GM23338 (cell line): ENCODE measurements around the gene ARHGEF17. TPM values are rescaled to one million over a fixed set of nuclear protein-coding genes. Genes with fewer than 3 reads are reported as not detected.

Experiments
- ATAC-seq: fragments of 200-7000 bp; cut with Tn5 transposase; 3 replicates; pipeline ENCODE4 v1.9.1; 2020
- DNase-seq: peaks from one replicate; pipeline ENCODE4 v3.0.0-alpha.2; 2015; ENCODE audit warnings: low spot score
- H2AFZ ChIP-seq: fragments of 200-600 bp; sonication (generic); 2 replicates; pipeline ENCODE4 v1.8.0; 2016; ENCODE audit warnings: antibody characterized with exemption, mild to moderate bottlenecking, moderate library complexity
- H3F3A ChIP-seq: fragments of 200-600 bp; sonication (generic); replicated peaks from 2 replicates; pipeline ENCODE4 v1.8.0; 2017; ENCODE audit warnings: antibody characterized with exemption, mixed run types, low read depth
- H3K27ac ChIP-seq: fragments of 200-600 bp; sonication (generic); 2 replicates; pipeline ENCODE4 v1.6.1; 2016; ENCODE audit warnings: low read depth
- H3K27me3 ChIP-seq: fragments of 200-600 bp; sonication (generic); 2 replicates; pipeline ENCODE4 v1.8.0; 2016; ENCODE audit warnings: mild to moderate bottlenecking, mixed run types, moderate library complexity; ENCODE audit not compliant: insufficient read depth
- H3K36me3 ChIP-seq: fragments of 200-600 bp; sonication (generic); 2 replicates; pipeline ENCODE4 v1.8.0; 2016; ENCODE audit warnings: mild to moderate bottlenecking; ENCODE audit not compliant: insufficient read depth
- H3K4me1 ChIP-seq: fragments of 200-600 bp; sonication (generic); 2 replicates; pipeline ENCODE4 v1.8.0; 2016; ENCODE audit warnings: mild to moderate bottlenecking, moderate library complexity; ENCODE audit not compliant: insufficient read depth
- H3K4me2 ChIP-seq: fragments of 200-600 bp; sonication (generic); 2 replicates; pipeline ENCODE4 v1.7.1; 2017; ENCODE audit warnings: mixed run types
- H3K4me3 ChIP-seq: fragments of 200-600 bp; sonication (generic); 2 replicates; pipeline ENCODE4 v1.6.1; 2016; ENCODE audit warnings: mixed run types
- H3K79me2 ChIP-seq: fragments of 200-600 bp; sonication (generic); replicated peaks from 2 replicates; pipeline ENCODE4 v1.8.0; 2017; ENCODE audit warnings: mild to moderate bottlenecking; ENCODE audit not compliant: insufficient read depth
- H3K9me2 ChIP-seq: fragments of 200-600 bp; sonication (generic); 2 replicates; pipeline ENCODE4 v1.8.0; 2017; ENCODE audit not compliant: insufficient read depth
- H4K20me1 ChIP-seq: fragments of 200-600 bp; sonication (generic); replicated peaks from 2 replicates; pipeline ENCODE4 v1.8.0; 2017; ENCODE audit warnings: mild to moderate bottlenecking; ENCODE audit not compliant: insufficient read depth
- H3K27ac Mint-ChIP-seq: 2 replicates; pipeline ENCODE4 v1.8.0; 2020; ENCODE audit warnings: inconsistent platforms, mild to moderate bottlenecking, moderate library complexity, mixed read lengths
- H3K27me3 Mint-ChIP-seq: 3 replicates; pipeline ENCODE4 v1.8.0; 2022; ENCODE audit warnings: low read depth, mild to moderate bottlenecking, moderate library complexity, mixed read lengths, inconsistent platforms; ENCODE audit not compliant: insufficient read depth, poor library complexity
- H3K36me3 Mint-ChIP-seq: 3 replicates; pipeline ENCODE4 v1.8.0; 2021; ENCODE audit warnings: low read depth, mild to moderate bottlenecking, inconsistent platforms, moderate library complexity, mixed read lengths
- H3K4me1 Mint-ChIP-seq: 3 replicates; pipeline ENCODE4 v1.8.0; 2020; ENCODE audit warnings: mild to moderate bottlenecking, inconsistent platforms, mixed read lengths
- H3K4me3 Mint-ChIP-seq: 3 replicates; pipeline ENCODE4 v1.8.0; 2021; ENCODE audit warnings: moderate library complexity, mild to moderate bottlenecking, inconsistent platforms, mixed read lengths
- H3K9me3 Mint-ChIP-seq: 3 replicates; pipeline ENCODE4 v1.8.0; 2020; ENCODE audit warnings: moderate library complexity, mild to moderate bottlenecking, inconsistent platforms, mixed read lengths
- CREB1 ChIP-seq: fragments of 250-450 bp; sonication (Bioruptor Pico); IDR thresholded peaks from 2 replicates; pipeline ENCODE4 v1.5.0; 2020; ENCODE audit warnings: low read depth, mild to moderate bottlenecking, moderate library complexity
- EZH2phosphoT487 ChIP-seq: fragments of 200-600 bp; sonication (generic); IDR thresholded peaks from one replicate; pipeline ENCODE4 v1.8.1; 2018; ENCODE audit warnings: antibody characterized with exemption; ENCODE audit not compliant: unreplicated experiment
- JUNB ChIP-seq: IDR thresholded peaks from one replicate; pipeline ENCODE4 v1.6.1; 2016; ENCODE audit warnings: antibody characterized with exemption; ENCODE audit not compliant: unreplicated experiment
- NANOG ChIP-seq: IDR thresholded peaks from 2 replicates; pipeline ENCODE4 v1.6.1; 2016; ENCODE audit warnings: antibody characterized with exemption, borderline replicate concordance
- STAT1 ChIP-seq: IDR thresholded peaks from one replicate; pipeline ENCODE4 v1.6.1; 2016; ENCODE audit warnings: antibody characterized with exemption; ENCODE audit not compliant: unreplicated experiment
- ZNF114 ChIP-seq: fragments of 250-450 bp; sonication (Bioruptor Pico); IDR thresholded peaks from 2 replicates; pipeline ENCODE4 v1.5.0; 2020; ENCODE audit warnings: mild to moderate bottlenecking, moderate library complexity
- ZNF331 ChIP-seq: fragments of 250-450 bp; sonication (Bioruptor Pico); IDR thresholded peaks from 2 replicates; pipeline ENCODE4 v1.5.0; 2020; ENCODE audit warnings: low read depth, mild to moderate bottlenecking, moderate library complexity
- polyA plus RNA-seq: library from polyadenylated mRNA; unstranded; fragments of >200 nt; fragmentation: Nextera tagmentation; extraction: Ambion mirVana; gene quantifications from 2 replicates; pipeline ENCODE4 v1.2.1, GENCODE V29; 2016
- total RNA-seq: library from RNA; depleted of rRNA; stranded (reverse); fragments of >200 nt; shearing (Covaris generic); gene quantifications from 2 replicates; pipeline ENCODE4 v1.2.3, GENCODE V29; 2014
- TF ChIP-seq, protein P1 (sequence below), 2 experiments: fragments of 200-600 bp in 1 of 2; sonication (generic) in 1 of 2; conservative IDR thresholded peaks; 2 replicates each; pipeline versions ENCODE4 v1.5.1 to v1.6.1; 2016 to 2017; ENCODE audit warnings: antibody characterized with exemption in 2 of 2, low read depth in 2 of 2, mild to moderate bottlenecking in 2 of 2, moderate library complexity in 1 of 2
- TF ChIP-seq, protein P2 (sequence below): IDR thresholded peaks from 2 replicates; pipeline ENCODE4 v1.6.1; 2016; ENCODE audit warnings: antibody characterized with exemption
- TF ChIP-seq, protein P3 (sequence below): fragments of 250-450 bp; sonication (Bioruptor Pico); IDR thresholded peaks from 2 replicates; pipeline ENCODE4 v1.5.0; 2020; ENCODE audit warnings: mild to moderate bottlenecking, moderate library complexity

The ARHGEF17 gene
- total and polyA plus RNA-seq, 2 experiments from 2014 or later, result 2.9 to 15.0 TPM

DNA sequence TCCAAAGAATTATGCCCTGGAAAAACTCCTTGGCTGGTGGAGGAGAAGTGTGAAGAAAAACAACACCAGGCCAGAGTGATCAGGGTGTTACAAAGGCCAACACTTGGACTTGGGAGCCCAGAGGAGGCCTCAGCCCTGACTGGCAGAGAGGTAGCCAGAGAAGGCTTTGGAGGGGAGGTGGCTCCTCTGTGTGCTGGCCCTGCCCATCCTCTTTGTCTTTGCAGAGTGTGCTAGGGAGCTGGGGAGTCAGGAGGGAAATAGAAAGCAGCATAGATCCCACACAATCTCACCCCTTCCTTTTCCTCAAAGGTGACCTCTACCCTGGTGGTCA lies 48.0 kb upstream of the ARHGEF17 start (continued):
- TF ChIP-seq, protein P1, sequence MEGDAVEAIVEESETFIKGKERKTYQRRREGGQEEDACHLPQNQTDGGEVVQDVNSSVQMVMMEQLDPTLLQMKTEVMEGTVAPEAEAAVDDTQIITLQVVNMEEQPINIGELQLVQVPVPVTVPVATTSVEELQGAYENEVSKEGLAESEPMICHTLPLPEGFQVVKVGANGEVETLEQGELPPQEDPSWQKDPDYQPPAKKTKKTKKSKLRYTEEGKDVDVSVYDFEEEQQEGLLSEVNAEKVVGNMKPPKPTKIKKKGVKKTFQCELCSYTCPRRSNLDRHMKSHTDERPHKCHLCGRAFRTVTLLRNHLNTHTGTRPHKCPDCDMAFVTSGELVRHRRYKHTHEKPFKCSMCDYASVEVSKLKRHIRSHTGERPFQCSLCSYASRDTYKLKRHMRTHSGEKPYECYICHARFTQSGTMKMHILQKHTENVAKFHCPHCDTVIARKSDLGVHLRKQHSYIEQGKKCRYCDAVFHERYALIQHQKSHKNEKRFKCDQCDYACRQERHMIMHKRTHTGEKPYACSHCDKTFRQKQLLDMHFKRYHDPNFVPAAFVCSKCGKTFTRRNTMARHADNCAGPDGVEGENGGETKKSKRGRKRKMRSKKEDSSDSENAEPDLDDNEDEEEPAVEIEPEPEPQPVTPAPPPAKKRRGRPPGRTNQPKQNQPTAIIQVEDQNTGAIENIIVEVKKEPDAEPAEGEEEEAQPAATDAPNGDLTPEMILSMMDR (conservative IDR thresholded peaks at IDR 0.05; ENCODE audit: low read depth in 2 of 2), result no peak
- TF ChIP-seq, protein P2, sequence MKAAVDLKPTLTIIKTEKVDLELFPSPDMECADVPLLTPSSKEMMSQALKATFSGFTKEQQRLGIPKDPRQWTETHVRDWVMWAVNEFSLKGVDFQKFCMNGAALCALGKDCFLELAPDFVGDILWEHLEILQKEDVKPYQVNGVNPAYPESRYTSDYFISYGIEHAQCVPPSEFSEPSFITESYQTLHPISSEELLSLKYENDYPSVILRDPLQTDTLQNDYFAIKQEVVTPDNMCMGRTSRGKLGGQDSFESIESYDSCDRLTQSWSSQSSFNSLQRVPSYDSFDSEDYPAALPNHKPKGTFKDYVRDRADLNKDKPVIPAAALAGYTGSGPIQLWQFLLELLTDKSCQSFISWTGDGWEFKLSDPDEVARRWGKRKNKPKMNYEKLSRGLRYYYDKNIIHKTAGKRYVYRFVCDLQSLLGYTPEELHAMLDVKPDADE, result no peak
- no peak for TF ChIP-seq JUNB

DNA sequence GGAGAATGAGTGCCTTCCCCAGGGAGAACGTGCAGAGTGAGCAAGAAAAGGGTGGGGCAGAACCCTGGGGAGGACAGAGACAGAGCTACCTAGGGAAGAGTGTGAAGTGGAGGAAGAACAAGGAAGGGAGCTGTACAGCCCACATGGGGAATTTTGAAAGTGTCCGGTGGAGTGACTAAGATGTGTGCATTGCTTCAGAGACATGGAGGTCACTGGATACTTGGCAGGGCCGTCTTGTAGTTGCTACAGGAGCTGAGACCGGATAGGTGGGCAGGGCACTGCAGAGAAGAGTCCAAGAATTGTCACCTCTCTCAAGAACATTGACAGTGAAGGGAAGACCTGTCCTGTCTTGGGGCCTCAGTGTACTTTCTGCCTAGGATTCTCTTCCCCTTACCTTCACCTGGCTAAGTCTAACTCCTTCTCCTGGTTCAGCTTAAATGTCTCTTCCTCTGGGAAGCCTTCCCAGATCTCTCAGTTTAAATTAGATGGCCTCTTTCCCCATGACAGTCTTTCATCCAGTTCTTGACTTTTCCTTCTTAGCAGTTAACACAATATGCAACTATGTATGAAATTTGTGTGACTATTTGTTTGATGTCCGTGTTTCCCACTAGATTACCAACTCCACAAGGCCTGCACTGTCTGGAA lies 45.1 kb upstream of the ARHGEF17 start:
- Histone ChIP-seq H3K4me3 (no peak overlapping the region), H3K27me3 (peaks cover 24% of the 10 kb centered on the region), H3F3A (no peaks in the 10 kb centered on the region), H3K36me3 (no peaks in the 10 kb centered on the region), H3K4me2 (no peak overlapping the region), H3K79me2 (no peaks in the 10 kb centered on the region), H3K4me1 (no peaks in the 10 kb centered on the region; the same call in 1 of the 2 replicates), H3K9me2 (no peaks in the 10 kb centered on the region), H3K27ac (no peak overlapping the region), H2AFZ (no peak overlapping the region), H4K20me1 (no peaks in the 10 kb centered on the region)
- TF ChIP-seq EZH2phosphoT487, result no peak
- TF ChIP-seq, protein P2, result no peak
- no peak for TF ChIP-seq STAT1
- TF ChIP-seq JUNB, result no peak
- TF ChIP-seq ZNF331 (CRISPR knock-in tag), result no peak
- no peak for TF ChIP-seq CREB1 (CRISPR knock-in tag)
- TF ChIP-seq ZNF114 (CRISPR knock-in tag), result no peak
- TF ChIP-seq, protein P3, sequence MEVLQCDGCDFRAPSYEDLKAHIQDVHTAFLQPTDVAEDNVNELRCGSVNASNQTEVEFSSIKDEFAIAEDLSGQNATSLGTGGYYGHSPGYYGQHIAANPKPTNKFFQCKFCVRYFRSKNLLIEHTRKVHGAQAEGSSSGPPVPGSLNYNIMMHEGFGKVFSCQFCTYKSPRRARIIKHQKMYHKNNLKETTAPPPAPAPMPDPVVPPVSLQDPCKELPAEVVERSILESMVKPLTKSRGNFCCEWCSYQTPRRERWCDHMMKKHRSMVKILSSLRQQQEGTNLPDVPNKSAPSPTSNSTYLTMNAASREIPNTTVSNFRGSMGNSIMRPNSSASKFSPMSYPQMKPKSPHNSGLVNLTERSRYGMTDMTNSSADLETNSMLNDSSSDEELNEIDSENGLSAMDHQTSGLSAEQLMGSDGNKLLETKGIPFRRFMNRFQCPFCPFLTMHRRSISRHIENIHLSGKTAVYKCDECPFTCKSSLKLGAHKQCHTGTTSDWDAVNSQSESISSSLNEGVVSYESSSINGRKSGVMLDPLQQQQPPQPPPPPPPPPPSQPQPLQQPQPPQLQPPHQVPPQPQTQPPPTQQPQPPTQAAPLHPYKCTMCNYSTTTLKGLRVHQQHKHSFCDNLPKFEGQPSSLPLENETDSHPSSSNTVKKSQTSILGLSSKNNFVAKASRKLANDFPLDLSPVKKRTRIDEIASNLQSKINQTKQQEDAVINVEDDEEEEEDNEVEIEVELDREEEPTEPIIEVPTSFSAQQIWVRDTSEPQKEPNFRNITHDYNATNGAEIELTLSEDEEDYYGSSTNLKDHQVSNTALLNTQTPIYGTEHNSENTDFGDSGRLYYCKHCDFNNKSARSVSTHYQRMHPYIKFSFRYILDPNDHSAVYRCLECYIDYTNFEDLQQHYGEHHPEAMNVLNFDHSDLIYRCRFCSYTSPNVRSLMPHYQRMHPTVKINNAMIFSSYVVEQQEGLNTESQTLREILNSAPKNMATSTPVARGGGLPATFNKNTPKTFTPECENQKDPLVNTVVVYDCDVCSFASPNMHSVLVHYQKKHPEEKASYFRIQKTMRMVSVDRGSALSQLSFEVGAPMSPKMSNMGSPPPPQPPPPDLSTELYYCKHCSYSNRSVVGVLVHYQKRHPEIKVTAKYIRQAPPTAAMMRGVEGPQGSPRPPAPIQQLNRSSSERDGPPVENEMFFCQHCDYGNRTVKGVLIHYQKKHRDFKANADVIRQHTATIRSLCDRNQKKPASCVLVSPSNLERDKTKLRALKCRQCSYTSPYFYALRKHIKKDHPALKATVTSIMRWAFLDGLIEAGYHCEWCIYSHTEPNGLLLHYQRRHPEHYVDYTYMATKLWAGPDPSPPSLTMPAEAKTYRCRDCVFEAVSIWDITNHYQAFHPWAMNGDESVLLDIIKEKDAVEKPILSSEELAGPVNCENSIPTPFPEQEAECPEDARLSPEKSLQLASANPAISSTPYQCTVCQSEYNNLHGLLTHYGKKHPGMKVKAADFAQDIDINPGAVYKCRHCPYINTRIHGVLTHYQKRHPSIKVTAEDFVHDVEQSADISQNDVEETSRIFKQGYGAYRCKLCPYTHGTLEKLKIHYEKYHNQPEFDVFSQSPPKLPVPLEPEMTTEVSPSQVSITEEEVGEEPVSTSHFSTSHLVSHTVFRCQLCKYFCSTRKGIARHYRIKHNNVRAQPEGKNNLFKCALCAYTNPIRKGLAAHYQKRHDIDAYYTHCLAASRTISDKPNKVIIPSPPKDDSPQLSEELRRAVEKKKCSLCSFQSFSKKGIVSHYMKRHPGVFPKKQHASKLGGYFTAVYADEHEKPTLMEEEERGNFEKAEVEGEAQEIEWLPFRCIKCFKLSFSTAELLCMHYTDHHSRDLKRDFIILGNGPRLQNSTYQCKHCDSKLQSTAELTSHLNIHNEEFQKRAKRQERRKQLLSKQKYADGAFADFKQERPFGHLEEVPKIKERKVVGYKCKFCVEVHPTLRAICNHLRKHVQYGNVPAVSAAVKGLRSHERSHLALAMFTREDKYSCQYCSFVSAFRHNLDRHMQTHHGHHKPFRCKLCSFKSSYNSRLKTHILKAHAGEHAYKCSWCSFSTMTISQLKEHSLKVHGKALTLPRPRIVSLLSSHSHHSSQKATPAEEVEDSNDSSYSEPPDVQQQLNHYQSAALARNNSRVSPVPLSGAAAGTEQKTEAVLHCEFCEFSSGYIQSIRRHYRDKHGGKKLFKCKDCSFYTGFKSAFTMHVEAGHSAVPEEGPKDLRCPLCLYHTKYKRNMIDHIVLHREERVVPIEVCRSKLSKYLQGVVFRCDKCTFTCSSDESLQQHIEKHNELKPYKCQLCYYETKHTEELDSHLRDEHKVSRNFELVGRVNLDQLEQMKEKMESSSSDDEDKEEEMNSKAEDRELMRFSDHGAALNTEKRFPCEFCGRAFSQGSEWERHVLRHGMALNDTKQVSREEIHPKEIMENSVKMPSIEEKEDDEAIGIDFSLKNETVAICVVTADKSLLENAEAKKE (CRISPR knock-in tag), result no peak
- TF ChIP-seq NANOG, result no peak
- Mint-ChIP-seq H3K36me3 (no peaks in the 10 kb centered on the region), H3K27me3 (peaks cover 11% of the 10 kb centered on the region), H3K4me3 (no peak overlapping the region; the same call in 2 of the 3 replicates), H3K27ac (no peak overlapping the region), H3K4me1 (peaks cover 5% of the 10 kb centered on the region; the same call in 1 of the 3 replicates), H3K9me3 (no peaks in the 10 kb centered on the region)
- ATAC-seq, result no peak
- DNase-seq, result no peak
